Measurements from ENCODE around the gene OR2D2.

GRCh38 chr11:6911378-6911777 is 19.1 kb upstream of the OR2D2 start:
- TF ChIP-seq CTCF (conservative IDR thresholded peaks at IDR 0.05 in 1 of 2, IDR thresholded peaks at IDR 0.05 in 1 of 2; ENCODE audit: extremely low read depth in 1 of 2, insufficient read depth in 1 of 2, low read depth in 1 of 2, low read length in 2 of 2) (no peak), EZH2 (IDR thresholded peaks at IDR 0.05; ENCODE audit: borderline replicate concordance, low read length) (no peak)
